ENCODE data around the gene CREG1.

- TF ChIP-seq ZNF202 (tag by site-specific recombination; IDR thresholded peaks at IDR 0.05; ENCODE audit: borderline replicate concordance): no peak
- TF ChIP-seq ZNF580 (tag by site-specific recombination; IDR thresholded peaks at IDR 0.05): no peak
- TF ChIP-seq ZNF394 (tag by site-specific recombination; IDR thresholded peaks at IDR 0.05; ENCODE audit: borderline replicate concordance): no peak
- TF ChIP-seq CTCF (tag by site-specific recombination; IDR thresholded peaks at IDR 0.05): no peak
- no peak for TF ChIP-seq PRDM10 (tag by site-specific recombination; IDR thresholded peaks at IDR 0.05)
- no peak for TF ChIP-seq ZNF221 (tag by site-specific recombination; IDR thresholded peaks at IDR 0.05; ENCODE audit: borderline replicate concordance)
- TF ChIP-seq ZBTB10 (tag by site-specific recombination; IDR thresholded peaks at IDR 0.05): no peak
- no peak for TF ChIP-seq MZF1 (tag by site-specific recombination; IDR thresholded peaks at IDR 0.05; ENCODE audit: borderline replicate concordance)
- no peak for TF ChIP-seq ZBTB21 (tag by site-specific recombination; IDR thresholded peaks at IDR 0.05)
- TF ChIP-seq ZNF776 (tag by site-specific recombination; IDR thresholded peaks at IDR 0.05; ENCODE audit: borderline replicate concordance): no peak
Observed at GRCh38 chr1:167492481-167492910, 61.1 kb downstream of the CREG1 start.
